K562 (cell line): ENCODE results near the gene C4A. TPM values are rescaled to one million over a fixed set of nuclear protein-coding genes. Genes with fewer than 3 reads are reported as not detected.

Experiments
- BMI1 ChIP-seq: fragments of 150-350 bp; IDR thresholded peaks from 2 replicates; pipeline ENCODE4 v1.6.1; 2014; ENCODE audit warnings: low read length
- CBX5 ChIP-seq: IDR thresholded peaks from 2 replicates; pipeline ENCODE4 v1.6.1; 2014; ENCODE audit warnings: low read depth, borderline replicate concordance
- CHD2 ChIP-seq: IDR thresholded peaks from 2 replicates; pipeline ENCODE4 v1.6.1; 2011; ENCODE audit warnings: low read depth, low read length
- E2F1 ChIP-seq: sonication (generic); formaldehyde crosslinking; IDR thresholded peaks from 2 replicates; pipeline ENCODE4 v1.8.1; 2023; ENCODE audit warnings: mild to moderate bottlenecking, missing genetic modification reagents, moderate library complexity
- E2F6 ChIP-seq, 2 experiments: IDR thresholded peaks; 2 replicates each; pipeline ENCODE4 v1.6.1; 2011; ENCODE audit warnings: borderline replicate concordance in 1 of 2, control low read depth in 1 of 2, low read depth in 1 of 2, low read length in 1 of 2, mild to moderate bottlenecking in 1 of 2, mixed read lengths in 1 of 2, moderate library complexity in 1 of 2; ENCODE audit not compliant: insufficient read depth in 1 of 2, insufficient read length in 1 of 2, poor library complexity in 1 of 2, severe bottlenecking in 1 of 2; ENCODE audit errors: extremely low read depth in 1 of 2
- FOXJ2 ChIP-seq: fragments of 200-800 bp; sonication (Bioruptor generic); IDR thresholded peaks from 2 replicates; pipeline ENCODE4 v1.6.1; 2016; ENCODE audit warnings: missing genetic modification characterization, missing compliant biosample characterization
- GTF2F1 ChIP-seq: IDR thresholded peaks from 2 replicates; pipeline ENCODE4 v1.6.1; 2011; ENCODE audit warnings: low read depth, low read length, improper control_type of control experiment
- HDAC3 ChIP-seq: fragments of 450-650 bp; IDR thresholded peaks from 2 replicates; pipeline ENCODE4 v1.6.1; 2018; ENCODE audit warnings: borderline replicate concordance, mild to moderate bottlenecking, moderate library complexity; ENCODE audit not compliant: partially characterized antibody
- HDAC8 ChIP-seq: fragments of 450-650 bp; IDR thresholded peaks from 2 replicates; pipeline ENCODE4 v1.6.1; 2016; ENCODE audit warnings: mild to moderate bottlenecking, missing genetic modification characterization, moderate library complexity, missing compliant biosample characterization
- HNRNPK ChIP-seq: fragments of 200-400 bp; formaldehyde crosslinking; IDR thresholded peaks from one replicate; pipeline ENCODE4 v1.6.1; 2018; ENCODE audit warnings: mild to moderate bottlenecking, low read depth, low read length; ENCODE audit not compliant: poor library complexity, severe bottlenecking
- ID3 ChIP-seq, 2 experiments: fragments of 250-450 bp in 1 of 2; fragments of 450-650 bp in 1 of 2; sonication (Bioruptor Pico) in 1 of 2; IDR thresholded peaks; 2 replicates each; pipeline versions ENCODE4 v1.6.1 to v1.8.0; 2016 to 2021; ENCODE audit warnings: mild to moderate bottlenecking in 2 of 2, moderate library complexity in 2 of 2, missing compliant biosample characterization in 1 of 2, missing genetic modification characterization in 1 of 2
- JUND ChIP-seq, 2 experiments: IDR thresholded peaks; 2 replicates in 1 of 2; 3 replicates in 1 of 2; pipeline ENCODE4 v1.6.1; 2011; ENCODE audit warnings: borderline replicate concordance in 2 of 2, low read depth in 2 of 2, low read length in 2 of 2, improper control_type of control experiment in 1 of 2, missing biosample characterization in 1 of 2, missing genetic modification characterization in 1 of 2, missing genetic modification reagents in 1 of 2
- RAD51 ChIP-seq: fragments of 450-650 bp; IDR thresholded peaks from 2 replicates; pipeline ENCODE4 v1.7.1; 2016; ENCODE audit warnings: low read depth, mild to moderate bottlenecking, borderline replicate concordance
- RBM17 ChIP-seq: fragments of 200-400 bp; formaldehyde crosslinking; IDR thresholded peaks from 2 replicates; pipeline ENCODE4 v1.6.1; 2017; ENCODE audit warnings: low read depth, mild to moderate bottlenecking, low read length, borderline replicate concordance
- SRSF3 ChIP-seq: fragments of 200-400 bp; formaldehyde crosslinking; IDR thresholded peaks from 2 replicates; pipeline ENCODE4 v1.6.1; 2016; ENCODE audit warnings: mild to moderate bottlenecking, low read length, moderate library complexity; ENCODE audit not compliant: insufficient read depth
- TSC22D4 ChIP-seq: fragments of 450-650 bp; IDR thresholded peaks from 2 replicates; pipeline ENCODE4 v1.6.1; 2016; ENCODE audit warnings: missing genetic modification characterization, missing biosample characterization, control low read depth
- ZBED1 ChIP-seq: IDR thresholded peaks from 2 replicates; pipeline ENCODE4 v1.6.1; 2014
- ZNF239 ChIP-seq: fragments of 250-450 bp; sonication (Bioruptor Pico); IDR thresholded peaks from 2 replicates; pipeline ENCODE4 v1.4.0; 2020; ENCODE audit warnings: mild to moderate bottlenecking
- ZNF830 ChIP-seq: fragments of 250-450 bp; sonication (Bioruptor Pico); IDR thresholded peaks from 2 replicates; pipeline ENCODE4 v1.5.0; 2021; ENCODE audit warnings: mild to moderate bottlenecking
- ZSCAN29 ChIP-seq: fragments of 450-650 bp; IDR thresholded peaks from 2 replicates; pipeline ENCODE4 v1.6.1; 2017
- polyA plus RNA-seq, 8 experiments: library from polyadenylated mRNA; depleted of rRNA in 4 of 8; stranded (reverse) in 5 of 8; unstranded in 3 of 8; fragments of >200 nt; fragmentation: Nextera tagmentation in 2 of 8; fragmentation: Illumina TruSeq in 1 of 8; extraction: Ambion mirVana in 2 of 8; extraction: Trizol in 1 of 8; gene quantifications; 2 replicates each; pipeline versions ENCODE4 v1.2.1 to v1.2.3, GENCODE V29; 2011 to 2014; ENCODE audit warnings: inconsistent platforms in 1 of 8, missing spikeins in 1 of 8
- total RNA-seq, 7 experiments: library from RNA; depleted of rRNA in 6 of 7; stranded (reverse); fragments of >200 nt in 6 of 7; fragmentation: Illumina TruSeq in 2 of 7; extraction: Trizol in 2 of 7; gene quantifications; 2 replicates each; pipeline versions ENCODE4 v1.2.1 to v1.2.3, GENCODE V29; 2011 to 2021; ENCODE audit warnings: low replicate concordance in 1 of 7
- TF ChIP-seq, protein P1 (sequence below): sonication (generic); formaldehyde crosslinking; IDR thresholded peaks from 2 replicates; pipeline ENCODE4 v1.8.1; 2023; ENCODE audit warnings: mild to moderate bottlenecking, missing genetic modification reagents
- TF ChIP-seq, protein P2 (sequence below): fragments of 450-650 bp; conservative IDR thresholded peaks from 2 replicates; pipeline ENCODE4 v1.6.1; 2016; ENCODE audit warnings: missing genetic modification characterization, low read depth, mild to moderate bottlenecking, control low read depth, missing compliant biosample characterization

C4A gene
- total and polyA plus RNA-seq, 9 of the 15 experiments (the other 6 are each of a cell fraction or from before 2014, with no cell fraction given) = 0.27 to 7.6 (median 5.0) TPM

- 0 out of 2 replicates have a peak, but pooled peaks have one; percentile 1 for TF ChIP-seq JUND (IDR thresholded peaks at IDR 0.05; ENCODE audit: borderline replicate concordance, low read depth, low read length)
- no peak for TF ChIP-seq JUND (tag; IDR thresholded peaks at IDR 0.05; ENCODE audit: borderline replicate concordance, low read depth, low read length)
- TF ChIP-seq, protein P1, sequence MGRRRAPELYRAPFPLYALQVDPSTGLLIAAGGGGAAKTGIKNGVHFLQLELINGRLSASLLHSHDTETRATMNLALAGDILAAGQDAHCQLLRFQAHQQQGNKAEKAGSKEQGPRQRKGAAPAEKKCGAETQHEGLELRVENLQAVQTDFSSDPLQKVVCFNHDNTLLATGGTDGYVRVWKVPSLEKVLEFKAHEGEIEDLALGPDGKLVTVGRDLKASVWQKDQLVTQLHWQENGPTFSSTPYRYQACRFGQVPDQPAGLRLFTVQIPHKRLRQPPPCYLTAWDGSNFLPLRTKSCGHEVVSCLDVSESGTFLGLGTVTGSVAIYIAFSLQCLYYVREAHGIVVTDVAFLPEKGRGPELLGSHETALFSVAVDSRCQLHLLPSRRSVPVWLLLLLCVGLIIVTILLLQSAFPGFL (CRISPR knock-in tag) = no peak
- TF ChIP-seq HDAC8 (tag) = no peak
- peak; percentile 19 for TF ChIP-seq HDAC3
- TF ChIP-seq FOXJ2 (tag) = 0 out of 2 replicates have a peak, but pooled peaks have one; percentile 20
- TF ChIP-seq ZNF239 (CRISPR knock-in tag) = peak; percentile 4; the same call in 1 of the 2 replicates
- TF ChIP-seq ZNF830 = no peak
- TF ChIP-seq RAD51 = peak; percentile 45; the same call in 1 of the 2 replicates
- TF ChIP-seq CBX5 = no peak
- TF ChIP-seq, protein P2, sequence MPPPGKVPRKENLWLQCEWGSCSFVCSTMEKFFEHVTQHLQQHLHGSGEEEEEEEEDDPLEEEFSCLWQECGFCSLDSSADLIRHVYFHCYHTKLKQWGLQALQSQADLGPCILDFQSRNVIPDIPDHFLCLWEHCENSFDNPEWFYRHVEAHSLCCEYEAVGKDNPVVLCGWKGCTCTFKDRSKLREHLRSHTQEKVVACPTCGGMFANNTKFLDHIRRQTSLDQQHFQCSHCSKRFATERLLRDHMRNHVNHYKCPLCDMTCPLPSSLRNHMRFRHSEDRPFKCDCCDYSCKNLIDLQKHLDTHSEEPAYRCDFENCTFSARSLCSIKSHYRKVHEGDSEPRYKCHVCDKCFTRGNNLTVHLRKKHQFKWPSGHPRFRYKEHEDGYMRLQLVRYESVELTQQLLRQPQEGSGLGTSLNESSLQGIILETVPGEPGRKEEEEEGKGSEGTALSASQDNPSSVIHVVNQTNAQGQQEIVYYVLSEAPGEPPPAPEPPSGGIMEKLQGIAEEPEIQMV = no peak
- TF ChIP-seq CHD2 = 0 out of 2 replicates have a peak, but pooled peaks have one; percentile 22
- TF ChIP-seq GTF2F1 = no peak
- TF ChIP-seq HNRNPK = peak; percentile 71
- TF ChIP-seq ZBED1 = no peak
- no peak for TF ChIP-seq ZSCAN29
- TF ChIP-seq RBM17 = no peak
- no peak for TF ChIP-seq ID3 (CRISPR knock-in tag; IDR thresholded peaks at IDR 0.05)
- peak; percentile 30; the same call in 1 of the 2 replicates for TF ChIP-seq ID3 (tag; IDR thresholded peaks at IDR 0.05)
- TF ChIP-seq E2F1 (CRISPR knock-in tag) = no peak
- no peak for TF ChIP-seq SRSF3
- peak; percentile 34 to 44 for TF ChIP-seq E2F6 (IDR thresholded peaks at IDR 0.05; ENCODE audit: borderline replicate concordance in 1 of 2, extremely low read depth in 1 of 2, insufficient read depth in 1 of 2, insufficient read length in 1 of 2, low read depth in 1 of 2, low read length in 1 of 2, poor library complexity in 1 of 2, severe bottlenecking in 1 of 2)
- no peak for TF ChIP-seq BMI1
- no peak for TF ChIP-seq TSC22D4
Measured at GRCh38 chr6:31979238-31979898, 2.5 kb upstream of the C4A start (continued).
